NCI-H2081 (cell line): Measurements from ENCODE around the gene ATR.

ENCODE experiments used
- DNase-seq, 2 experiments: peaks; one replicate each; lab custom pipeline; 2025; lab: John Stamatoyannopoulos, UW

ATR gene

DNA sequence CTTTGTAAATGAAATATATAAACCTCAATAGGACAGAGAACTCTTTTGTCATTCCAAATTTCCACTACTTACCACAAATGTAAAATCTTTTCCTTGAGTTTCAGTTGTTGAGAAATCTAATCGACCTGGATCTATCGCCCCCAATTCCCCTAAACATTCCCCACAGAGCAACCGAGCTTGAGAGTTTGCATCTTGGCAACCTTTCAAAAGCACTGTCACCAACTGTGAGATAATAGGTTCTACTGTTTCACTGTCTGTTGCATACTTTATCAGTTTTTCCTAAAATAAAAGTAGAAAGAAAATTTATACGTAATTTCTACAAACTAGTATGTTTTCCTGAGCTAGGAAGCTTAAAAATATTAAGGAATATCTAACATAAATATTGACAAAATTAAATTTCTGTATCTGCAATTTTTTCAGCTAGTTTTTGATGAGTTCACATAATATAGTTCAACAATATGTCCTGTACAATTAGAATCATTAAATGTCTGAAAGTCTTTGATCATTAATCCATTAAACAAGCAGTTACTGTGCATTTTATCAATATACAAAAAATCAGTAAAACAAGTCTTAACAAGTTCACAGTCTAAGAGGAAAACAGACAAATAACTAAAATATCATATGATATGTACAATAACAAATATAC is 54.5 kb downstream of the ATR start:
- peak in 1 of 2 experiments; percentile 15 for DNase-seq

DNA sequence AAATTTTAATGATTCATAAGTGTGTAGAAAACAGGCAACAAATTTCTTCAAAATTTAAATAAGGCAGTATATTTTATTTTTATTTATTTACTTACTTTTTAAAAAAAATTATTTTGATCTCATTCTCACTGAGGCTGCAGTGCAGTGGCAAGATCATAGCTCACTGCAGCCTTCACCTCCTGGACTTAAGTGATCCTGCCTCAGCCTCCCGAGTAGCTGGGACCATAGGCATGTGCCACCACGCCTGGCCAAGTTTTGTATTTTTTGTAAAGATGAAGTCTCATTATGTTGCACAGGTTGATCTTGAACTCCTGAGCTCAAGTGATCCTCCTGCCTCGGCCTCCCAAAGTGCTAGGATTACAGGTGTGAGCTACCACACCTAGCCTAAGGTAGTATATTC is 69.5 kb downstream of the ATR start:
- no peak for DNase-seq

DNA sequence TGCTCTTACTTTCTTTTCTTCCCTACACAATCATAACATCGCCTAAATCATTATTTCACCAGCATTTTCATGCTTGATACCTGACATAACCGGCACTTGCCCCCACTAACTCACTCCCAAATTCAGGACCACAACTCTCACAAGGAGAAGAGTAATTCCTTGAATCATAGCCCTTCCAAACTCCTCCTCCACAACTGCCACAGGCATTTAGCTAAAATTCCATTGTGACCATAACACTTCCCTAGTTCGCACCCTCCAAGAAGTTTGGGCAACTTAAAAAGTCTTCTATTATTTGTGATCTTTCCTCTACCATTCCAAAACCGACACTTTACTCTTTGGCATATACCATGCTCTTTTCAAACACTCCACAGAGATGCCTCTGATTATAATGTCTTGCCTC is 71.3 kb downstream of the ATR start:
- no peak for DNase-seq

DNA sequence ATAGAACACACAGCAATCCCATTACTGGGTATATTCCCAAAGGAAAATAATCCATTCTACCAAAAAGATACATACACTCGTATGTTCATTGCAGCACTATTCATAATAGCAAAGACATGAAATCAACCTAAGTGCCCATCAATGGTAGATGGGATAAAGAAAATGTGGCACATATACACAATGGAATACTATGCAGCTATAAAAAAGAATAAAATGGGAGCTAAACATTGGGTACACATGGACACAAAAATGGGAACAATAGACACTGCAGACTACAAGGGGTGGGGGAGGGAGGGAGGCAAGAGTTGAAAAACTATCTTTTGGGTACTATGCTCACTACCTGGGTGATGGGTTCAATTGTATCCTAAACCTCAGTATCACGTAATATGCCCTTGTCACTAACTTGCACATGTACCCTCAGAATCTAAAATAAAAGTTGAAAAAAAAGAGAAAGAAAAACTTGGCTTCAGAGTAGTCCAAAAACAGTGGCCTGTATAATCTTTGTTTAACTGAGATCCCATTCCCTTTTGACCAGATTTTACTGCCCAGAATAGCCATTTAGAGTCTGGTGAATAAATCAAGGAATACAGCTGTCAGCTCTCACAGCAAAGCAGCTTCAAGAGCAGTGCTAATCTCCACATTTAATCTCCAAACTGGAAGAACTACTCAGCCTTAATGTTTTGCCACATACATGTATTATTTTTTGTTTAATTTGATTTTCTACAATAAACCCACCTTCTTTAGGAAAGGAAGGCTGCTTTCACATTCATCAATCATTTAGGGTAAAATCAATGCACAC is 76.1 kb downstream of the ATR start:
- no peak for DNase-seq

DNA sequence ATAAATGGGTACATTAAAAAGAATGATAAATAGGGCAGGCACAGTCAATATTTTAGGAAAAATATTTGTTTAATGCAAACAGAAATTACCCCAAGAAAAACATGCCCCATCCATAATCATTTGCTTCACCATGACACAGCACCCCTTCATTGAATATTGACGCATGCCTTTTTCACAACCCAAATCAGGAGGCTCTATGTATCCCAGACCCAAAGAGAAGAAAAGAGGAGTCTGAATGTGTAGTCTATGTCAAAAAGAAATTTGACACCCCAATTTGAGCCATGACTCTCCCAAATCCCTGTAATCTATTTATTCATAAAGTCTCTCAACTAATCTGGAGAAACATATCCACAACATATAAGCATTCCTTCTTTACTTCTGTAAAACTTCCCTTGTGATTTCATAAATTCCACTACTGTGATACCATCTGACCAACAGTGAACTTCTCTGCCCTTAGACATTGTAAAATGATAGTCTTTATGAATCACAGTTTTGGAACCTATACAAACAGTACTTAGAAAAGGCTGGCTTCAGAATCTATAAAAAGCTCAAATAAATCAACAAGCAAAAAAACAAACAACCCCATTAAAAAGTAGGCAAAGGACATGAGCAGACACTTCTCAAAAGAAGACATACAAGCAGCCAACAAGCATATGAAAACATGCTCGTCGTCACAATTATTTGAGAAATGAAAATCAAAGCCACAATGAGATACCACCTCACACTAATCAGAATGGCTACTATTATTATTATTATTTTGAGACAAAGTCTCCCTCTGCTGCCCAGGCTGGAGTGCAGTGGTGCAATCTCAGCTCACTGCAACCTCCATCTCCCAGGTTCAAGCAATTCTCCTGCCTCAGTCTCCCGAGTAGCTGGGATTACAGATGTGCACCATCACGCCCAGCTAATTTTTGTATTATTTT is 77.3 kb downstream of the ATR start:
- DNase-seq = no peak

DNA sequence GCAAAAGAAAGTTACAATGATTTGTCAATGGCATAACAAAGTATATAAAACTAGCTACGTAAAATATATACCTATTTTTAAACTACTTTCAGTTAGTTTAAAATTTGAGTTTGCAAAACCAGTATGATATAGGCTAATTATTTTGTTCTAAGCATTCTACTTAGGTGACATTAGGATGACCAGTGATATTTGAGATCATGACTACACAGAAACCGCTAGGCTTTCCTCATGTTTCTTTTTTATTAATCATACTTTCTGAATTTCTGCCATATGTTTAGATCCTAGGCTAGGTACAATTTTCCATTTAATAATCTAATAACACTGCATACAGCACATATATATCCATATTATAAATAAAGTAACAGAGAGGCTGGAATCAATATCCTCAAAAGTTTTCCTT is 78.3 kb downstream of the ATR start:
- no peak for DNase-seq

DNA sequence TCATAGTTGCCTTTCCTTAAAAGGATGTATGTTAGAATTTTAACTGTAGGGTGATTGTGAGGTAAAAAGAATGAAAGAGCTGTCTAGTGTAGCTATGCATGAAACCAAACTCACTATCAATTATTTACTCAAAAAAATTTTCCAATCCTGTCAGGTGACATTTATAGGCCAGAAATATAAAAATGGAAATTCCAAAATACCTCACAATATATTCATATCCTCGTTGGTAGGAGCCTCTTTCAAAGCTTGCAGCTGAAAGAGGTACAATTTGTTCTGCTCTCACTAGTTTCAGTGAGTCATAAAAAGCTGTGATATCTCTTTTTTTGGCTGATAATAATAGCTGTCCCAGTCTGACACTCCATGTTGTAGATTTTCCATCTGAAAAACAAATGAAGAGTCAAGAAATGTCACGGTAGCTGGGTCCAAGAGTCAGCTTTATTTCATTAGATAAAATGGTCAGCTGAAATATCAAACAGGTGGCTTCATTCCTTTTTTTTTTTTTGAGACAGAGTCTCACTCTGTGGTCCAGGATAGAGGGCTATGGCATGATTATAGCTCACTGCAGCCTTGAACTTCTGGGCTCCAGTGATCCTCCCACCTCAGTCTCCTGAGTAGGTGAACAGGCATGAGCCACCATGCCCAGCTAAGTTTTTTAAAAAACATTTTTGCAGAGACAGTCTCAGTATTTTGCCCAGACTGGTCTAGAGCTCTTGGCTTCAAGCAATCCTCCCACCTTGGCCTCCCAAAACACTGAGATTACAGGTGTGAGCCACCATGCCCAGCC is 79.9 kb downstream of the ATR start:
- DNase-seq = no peak

DNA sequence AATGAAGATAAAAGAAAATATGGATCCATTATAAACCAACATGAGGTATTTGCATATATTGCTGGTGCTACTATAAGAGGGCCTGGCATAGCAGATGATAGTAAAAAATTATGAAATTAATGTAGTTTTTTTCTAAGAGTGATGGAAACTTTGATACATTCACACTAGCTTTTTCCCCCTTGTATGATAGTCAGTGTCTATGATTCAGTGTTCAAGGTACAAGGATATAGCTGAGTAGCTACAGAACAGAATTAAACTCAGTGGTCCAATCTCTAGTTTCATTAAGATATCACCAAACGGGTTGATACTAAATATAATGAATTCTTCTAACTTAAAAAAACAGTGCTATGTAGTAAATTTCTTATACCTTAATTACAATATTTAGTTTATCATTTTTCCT is 80.8 kb downstream of the ATR start:
- DNase-seq = no peak

DNA sequence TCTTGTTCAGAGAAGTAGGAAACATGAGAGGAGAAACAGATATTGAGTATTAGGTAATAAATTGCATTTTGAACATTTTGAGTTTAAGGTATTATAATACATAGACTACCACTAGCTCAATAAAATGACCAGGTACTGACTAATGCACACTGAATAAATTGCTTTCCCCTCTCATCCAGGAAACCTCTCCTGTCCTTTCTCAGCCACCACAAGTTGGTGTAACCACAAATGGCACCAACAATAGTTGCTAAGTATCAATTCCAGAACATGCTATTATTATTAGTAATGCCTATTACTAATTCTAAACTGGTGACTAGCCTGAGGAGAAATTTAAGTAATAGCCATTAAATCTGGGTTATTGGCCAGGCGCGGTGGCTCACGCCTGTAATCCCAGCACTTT is 83.4 kb downstream of the ATR start:
- no peak for DNase-seq

DNA sequence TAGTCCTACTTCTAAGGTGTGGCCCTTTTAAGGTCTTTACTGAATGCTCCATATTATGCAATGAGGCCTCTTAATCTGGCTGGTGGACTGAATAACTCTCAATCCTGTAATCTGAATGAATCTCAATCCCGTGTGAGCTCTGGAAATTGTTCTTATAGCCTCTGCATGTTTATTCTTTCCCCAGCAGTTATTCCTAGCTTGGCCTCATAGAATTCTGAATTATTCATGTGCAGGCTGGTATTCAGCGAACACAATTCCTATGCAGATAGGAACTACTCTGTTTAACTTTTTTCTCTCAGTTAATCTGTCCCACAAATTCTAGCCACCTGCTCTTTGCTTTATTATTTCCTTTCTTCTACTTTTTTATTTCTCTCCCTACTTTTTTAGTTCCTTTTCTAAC is 86.3 kb downstream of the ATR start:
- DNase-seq = no peak

DNA sequence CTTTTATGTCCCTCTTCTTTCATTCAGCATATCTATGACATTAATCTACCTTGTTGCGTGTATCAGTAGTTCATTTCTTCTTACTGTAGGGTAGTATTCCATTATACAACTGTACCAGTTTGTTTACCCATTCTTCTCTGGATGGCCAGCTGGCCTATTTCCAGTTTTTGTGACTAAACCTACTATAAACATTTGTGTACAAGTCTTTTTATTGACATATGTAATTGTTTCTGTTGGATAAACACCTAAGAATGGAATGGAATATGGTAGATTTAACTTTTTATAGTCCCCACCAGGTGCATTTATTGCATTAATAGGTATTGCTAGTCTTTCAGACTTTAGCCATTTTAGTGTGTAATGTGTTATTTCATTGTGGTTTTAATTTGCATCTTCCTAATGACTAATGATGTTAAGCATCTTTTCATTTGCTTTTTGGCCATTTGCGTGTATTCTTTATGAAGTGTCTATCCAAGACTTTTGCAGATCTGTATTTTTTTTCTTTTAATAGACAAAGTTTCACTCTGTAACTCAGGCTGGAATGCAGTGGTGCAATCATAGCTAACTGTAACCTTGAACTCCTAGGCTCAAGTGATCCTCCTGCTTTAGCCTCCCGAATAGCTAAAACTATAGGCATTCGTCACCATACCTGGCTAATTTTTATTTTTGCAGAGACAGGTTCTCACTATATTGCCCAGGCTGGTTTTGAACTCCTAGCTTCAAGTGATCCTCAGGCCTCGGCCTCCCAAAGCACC is 88.8 kb downstream of the ATR start:
- DNase-seq = peak in 1 of 2 experiments; percentile 21

DNA sequence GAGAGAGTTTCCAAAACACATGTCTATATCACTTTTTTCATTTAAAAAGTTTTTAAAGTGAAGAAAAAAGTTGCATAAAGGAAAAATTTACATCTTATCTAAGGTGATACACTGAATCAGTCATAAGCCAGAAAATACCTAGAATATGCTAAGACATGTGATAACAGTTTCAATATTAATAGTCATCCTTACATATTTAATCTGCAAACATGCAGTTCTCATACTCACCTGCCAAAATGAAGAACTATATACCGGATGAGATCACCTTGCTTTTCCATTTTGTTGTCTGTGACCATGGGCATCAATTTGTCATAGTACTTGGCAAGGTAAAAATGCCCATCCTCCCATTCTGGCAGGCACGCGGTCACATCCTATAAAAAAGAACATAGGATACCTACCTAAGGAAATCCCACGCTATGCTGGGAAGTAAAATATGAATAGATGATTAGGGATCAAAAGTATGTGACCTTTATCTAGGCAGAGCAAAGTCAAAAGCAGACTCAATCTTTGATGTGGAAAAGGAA is 93.6 kb downstream of the ATR start:
- no peak for DNase-seq

DNA sequence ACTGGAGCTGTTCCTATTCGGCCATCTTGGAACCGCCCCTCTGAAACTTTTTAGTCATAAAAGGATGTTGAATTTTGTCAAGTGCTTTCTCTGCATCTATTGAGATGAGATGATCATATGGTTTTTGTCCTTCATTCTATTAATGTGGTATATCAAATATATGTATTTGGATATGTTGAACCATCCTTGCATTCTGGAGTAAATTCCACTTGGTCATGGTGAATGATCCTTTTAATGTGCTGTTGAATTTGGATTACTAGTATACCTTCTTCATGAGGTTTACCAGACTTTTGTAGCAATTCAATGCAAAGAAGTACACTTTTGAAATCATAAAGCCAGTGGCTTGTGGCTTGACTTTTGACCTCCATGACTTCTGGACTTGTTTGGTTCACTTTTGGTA is 97.3 kb downstream of the ATR start:
- no peak for DNase-seq

DNA sequence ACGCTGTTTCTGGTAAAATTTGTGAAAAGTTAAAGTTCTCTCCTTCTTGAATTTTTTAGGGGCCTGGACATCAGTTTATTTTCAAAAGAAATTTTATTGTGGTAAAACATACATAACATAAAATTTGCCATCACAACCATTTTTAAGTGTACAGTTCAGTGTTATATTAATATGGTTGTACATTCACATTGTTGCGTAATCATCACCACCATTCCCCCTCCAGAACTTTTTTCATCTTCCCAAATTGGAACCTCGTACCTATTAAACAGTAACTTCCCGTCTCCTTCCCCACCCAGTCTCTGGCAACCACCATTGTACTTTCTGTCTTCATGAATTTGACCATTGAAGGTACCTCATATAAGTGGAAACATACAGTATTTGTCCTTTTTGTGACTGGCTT is 107.7 kb downstream of the ATR start:
- DNase-seq = no peak

DNA sequence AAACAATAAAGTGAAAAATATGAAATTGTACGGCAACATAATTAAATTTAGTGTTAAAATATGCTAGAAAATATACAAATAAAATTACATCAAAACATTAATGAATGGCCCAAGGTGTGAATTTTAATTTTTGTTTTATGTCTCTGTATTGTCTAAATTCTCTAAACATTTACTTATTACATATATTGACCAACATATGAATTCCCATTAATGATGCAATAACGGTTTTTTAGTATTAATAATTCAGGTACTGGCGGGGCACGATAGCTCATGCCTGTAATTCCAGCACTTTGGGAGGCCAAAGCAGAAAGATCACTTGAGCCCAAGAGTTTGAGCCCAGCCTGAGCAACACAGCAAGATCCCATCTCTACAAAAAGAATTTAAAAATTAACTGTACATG is 110.1 kb downstream of the ATR start:
- no peak for DNase-seq

DNA sequence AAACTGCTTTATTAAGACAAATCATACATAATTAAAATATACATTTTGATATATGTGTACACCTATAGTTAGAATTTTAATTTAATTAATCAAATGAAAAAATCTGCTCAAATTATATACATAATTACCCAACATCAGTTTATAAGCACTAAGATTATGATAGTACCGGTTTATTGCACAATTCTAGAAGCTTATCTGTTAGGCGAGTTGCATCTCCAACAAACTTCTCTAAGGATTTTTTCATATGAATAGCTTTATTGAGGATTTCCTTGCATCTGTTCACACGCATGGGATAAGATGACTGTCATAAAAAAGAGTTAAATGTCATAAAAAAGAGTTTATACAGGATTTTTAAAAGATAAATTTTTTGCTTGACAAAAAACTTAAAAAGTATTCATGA is 110.8 kb downstream of the ATR start:
- no peak for DNase-seq

DNA sequence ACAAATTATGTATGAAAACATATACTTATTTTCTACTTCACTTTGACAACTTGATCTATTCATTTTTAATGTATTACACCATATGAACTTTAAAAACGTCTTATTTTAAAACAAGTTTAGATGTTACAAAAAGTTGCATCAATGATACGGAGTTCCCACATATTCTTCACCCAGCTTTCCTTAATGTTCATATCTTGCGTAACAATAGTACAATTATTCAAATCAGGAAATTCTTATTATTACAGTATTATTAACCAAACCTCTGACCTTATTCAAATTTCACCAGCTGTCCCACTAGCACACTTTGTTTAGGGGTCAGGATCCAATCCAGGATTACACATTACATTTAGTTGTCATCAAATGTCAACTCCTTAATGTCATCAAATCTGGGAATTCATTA is 117.8 kb downstream of the ATR start:
- no peak for DNase-seq

DNA sequence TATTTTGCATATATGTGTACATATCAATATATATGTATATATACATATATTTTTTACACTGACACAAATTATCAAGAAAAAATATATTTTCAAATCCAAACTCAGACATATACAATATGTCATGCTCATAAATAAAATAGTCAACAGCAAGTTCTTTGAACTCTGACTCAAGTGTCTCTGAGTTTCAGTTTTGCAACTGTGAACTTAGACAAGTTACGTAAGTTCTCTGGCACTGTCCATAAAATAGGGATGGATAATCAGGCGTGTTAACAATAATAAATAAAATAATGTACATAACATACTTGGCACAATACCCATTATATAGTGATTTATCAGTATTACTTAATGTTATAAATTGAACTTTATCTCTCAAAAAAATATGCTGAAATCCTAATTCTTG is 118.6 kb downstream of the ATR start:
- DNase-seq = no peak

DNA sequence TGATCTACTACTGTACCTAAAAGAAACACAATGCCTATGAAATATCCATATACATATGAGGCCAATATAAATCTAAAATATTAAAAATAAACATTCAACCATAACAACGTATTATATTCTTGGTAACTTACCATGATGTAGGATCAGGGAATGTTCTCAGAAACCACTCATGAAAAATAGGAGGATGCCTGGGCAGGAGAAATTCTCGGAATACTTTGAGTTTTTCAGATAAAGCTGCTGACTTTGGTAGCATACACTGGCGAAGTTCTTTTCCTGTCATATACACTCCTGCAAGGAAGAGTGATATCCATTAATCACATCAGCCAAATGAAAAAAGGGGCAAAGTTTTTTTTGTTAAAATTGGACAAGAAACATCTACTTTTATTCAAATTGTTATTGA is 119.4 kb downstream of the ATR start:
- DNase-seq = no peak

DNA sequence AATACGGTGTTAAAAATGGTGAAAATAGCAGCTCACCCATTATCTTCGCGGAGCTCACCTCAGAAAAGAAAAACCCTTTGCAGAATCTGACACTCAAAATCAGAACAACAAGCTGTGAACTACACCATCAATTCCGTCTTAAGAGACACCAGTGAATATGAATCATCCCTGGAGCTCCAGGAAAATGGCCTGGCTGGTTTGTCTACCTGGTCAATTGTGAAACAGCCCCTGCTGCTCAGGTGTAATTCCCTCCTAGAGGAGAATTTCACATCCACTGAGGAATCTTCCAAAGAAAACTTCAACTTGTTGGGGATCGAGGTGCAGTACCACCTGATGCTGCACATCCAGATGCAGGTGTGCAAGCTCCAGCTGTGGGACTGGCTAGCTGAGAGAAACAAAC is 127.7 kb downstream of the ATR start:
- DNase-seq = no peak

DNA sequence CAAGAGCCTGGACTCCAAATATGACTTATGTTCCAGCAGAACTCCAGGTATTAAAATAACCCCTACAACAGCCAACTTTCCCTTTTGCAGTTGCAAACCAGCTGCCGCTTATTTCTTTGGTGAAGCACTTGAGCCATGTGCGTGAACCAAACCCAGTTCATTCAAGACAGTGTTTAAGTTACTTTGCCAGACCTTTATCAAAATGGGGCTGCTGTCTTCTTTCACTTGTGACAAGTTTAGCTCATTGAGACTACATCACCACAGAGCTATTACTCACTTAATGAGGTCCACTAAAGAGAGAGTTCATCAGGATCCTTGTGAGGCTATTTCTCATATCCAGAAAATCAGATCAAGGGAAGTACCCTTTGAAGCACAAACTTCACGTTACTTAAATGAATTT is 128.3 kb downstream of the ATR start:
- no peak for DNase-seq
